ENCODE measurements around the gene C15orf61. TPM values are rescaled to one million over a fixed set of nuclear protein-coding genes. Genes with fewer than 3 reads are reported as not detected.

Gene C15orf61
- total RNA-seq, 1 donor from 2014 or later = 4.5 TPM

DNA sequence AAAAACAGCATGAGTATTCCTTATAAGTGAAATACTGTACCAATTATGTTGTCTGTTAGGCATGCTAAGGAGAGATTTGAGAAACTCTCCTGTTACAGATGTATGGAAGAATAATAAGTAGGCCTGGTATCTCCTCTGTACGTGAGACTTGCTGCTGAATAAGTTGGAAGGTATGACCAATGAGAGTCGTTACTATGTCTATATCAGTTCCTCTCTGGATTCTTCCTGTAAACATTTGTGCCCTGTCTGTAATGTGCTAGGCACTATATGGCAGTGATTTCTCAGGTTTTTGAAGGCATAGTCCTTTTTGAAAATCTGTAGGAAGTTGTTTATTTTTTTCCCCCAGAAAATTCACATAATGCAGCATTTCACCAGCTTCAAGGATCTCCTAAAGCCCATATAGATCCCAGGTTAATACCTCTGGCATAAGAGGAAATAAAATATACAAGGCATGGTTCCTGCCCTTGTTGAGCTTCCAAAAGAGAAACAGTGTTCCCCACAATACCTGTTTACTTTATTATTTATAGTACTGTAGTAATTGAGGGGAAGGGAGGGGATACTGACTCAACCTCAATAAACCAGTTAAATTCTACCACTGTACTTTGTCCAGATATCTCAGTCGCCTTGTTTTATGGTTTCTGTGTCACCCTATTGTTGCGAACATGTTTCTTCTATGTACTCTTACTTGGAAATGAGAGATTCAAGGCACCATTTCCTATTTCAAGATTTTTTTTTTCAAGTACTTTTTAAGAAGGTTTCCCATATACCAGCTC is 50.1 kb downstream of the C15orf61 start:
- DNase-seq (ENCODE audit: low spot score) = no peak
- H3K4me3 Mint-ChIP-seq (ENCODE audit: unreplicated experiment) = no peak overlapping the region
- no peak overlapping the region for H3K27ac Mint-ChIP-seq (ENCODE audit: unreplicated experiment)
- H3K4me1 Mint-ChIP-seq (ENCODE audit: unreplicated experiment) = peaks cover 17% of the 10 kb centered on the region
- H3K36me3 Mint-ChIP-seq (ENCODE audit: low read depth, unreplicated experiment) = peaks cover 3% of the 10 kb centered on the region
- TF ChIP-seq, protein P1, sequence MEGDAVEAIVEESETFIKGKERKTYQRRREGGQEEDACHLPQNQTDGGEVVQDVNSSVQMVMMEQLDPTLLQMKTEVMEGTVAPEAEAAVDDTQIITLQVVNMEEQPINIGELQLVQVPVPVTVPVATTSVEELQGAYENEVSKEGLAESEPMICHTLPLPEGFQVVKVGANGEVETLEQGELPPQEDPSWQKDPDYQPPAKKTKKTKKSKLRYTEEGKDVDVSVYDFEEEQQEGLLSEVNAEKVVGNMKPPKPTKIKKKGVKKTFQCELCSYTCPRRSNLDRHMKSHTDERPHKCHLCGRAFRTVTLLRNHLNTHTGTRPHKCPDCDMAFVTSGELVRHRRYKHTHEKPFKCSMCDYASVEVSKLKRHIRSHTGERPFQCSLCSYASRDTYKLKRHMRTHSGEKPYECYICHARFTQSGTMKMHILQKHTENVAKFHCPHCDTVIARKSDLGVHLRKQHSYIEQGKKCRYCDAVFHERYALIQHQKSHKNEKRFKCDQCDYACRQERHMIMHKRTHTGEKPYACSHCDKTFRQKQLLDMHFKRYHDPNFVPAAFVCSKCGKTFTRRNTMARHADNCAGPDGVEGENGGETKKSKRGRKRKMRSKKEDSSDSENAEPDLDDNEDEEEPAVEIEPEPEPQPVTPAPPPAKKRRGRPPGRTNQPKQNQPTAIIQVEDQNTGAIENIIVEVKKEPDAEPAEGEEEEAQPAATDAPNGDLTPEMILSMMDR (IDR thresholded peaks at IDR 0.05; ENCODE audit: unreplicated experiment) = no peak
- H3K27me3 Mint-ChIP-seq (ENCODE audit: unreplicated experiment) = no peaks in the 10 kb centered on the region
- no peaks in the 10 kb centered on the region for H3K9me3 Mint-ChIP-seq (ENCODE audit: unreplicated experiment)

- Mint-ChIP-seq H3K27ac (ENCODE audit: unreplicated experiment) (no peak overlapping the region), H3K4me3 (ENCODE audit: unreplicated experiment) (no peak overlapping the region), H3K27me3 (ENCODE audit: unreplicated experiment) (no peaks in the 10 kb centered on the region), H3K36me3 (ENCODE audit: low read depth, unreplicated experiment) (peaks cover 3% of the 10 kb centered on the region), H3K4me1 (ENCODE audit: unreplicated experiment) (peaks cover 17% of the 10 kb centered on the region), H3K9me3 (ENCODE audit: unreplicated experiment) (no peaks in the 10 kb centered on the region)
- TF ChIP-seq, protein P1 (IDR thresholded peaks at IDR 0.05; ENCODE audit: unreplicated experiment) = no peak
- no peak for DNase-seq (ENCODE audit: low spot score)
Observed at GRCh38 chr15:67571648-67572415, 50.9 kb downstream of the C15orf61 start.

GRCh38 chr15:67573194-67573593 is 52.3 kb downstream of the C15orf61 start:
- Mint-ChIP-seq H3K4me1 (ENCODE audit: unreplicated experiment) (peaks cover 17% of the 10 kb centered on the region), H3K27ac (ENCODE audit: unreplicated experiment) (no peak overlapping the region), H3K36me3 (ENCODE audit: low read depth, unreplicated experiment) (peaks cover 3% of the 10 kb centered on the region), H3K9me3 (ENCODE audit: unreplicated experiment) (no peaks in the 10 kb centered on the region), H3K4me3 (ENCODE audit: unreplicated experiment) (no peak overlapping the region), H3K27me3 (ENCODE audit: unreplicated experiment) (no peaks in the 10 kb centered on the region)
- TF ChIP-seq, protein P1 (IDR thresholded peaks at IDR 0.05; ENCODE audit: unreplicated experiment) = no peak
- no peak for DNase-seq (ENCODE audit: low spot score)

- Mint-ChIP-seq H3K27ac (ENCODE audit: unreplicated experiment) (no peak overlapping the region), H3K27me3 (ENCODE audit: unreplicated experiment) (no peaks in the 10 kb centered on the region)
Observed at GRCh38 chr15:67575039-67575502, 54.1 kb downstream of the C15orf61 start.

More at GRCh38 chr15:67575039-67575502, 54.1 kb downstream of the C15orf61 start:
- H3K4me1 Mint-ChIP-seq (ENCODE audit: unreplicated experiment) = peaks cover 17% of the 10 kb centered on the region
- no peak for DNase-seq (ENCODE audit: low spot score)
- H3K36me3 Mint-ChIP-seq (ENCODE audit: low read depth, unreplicated experiment) = peaks cover 3% of the 10 kb centered on the region
- no peak overlapping the region for H3K4me3 Mint-ChIP-seq (ENCODE audit: unreplicated experiment)
- no peaks in the 10 kb centered on the region for H3K9me3 Mint-ChIP-seq (ENCODE audit: unreplicated experiment)
- TF ChIP-seq, protein P1 (IDR thresholded peaks at IDR 0.05; ENCODE audit: unreplicated experiment) = no peak
